Measurements from ENCODE around the gene RNF8.
"Not testable (repeated sequence)": the region's sequence is repeated elsewhere in the genome, so short reads cannot be mapped to it uniquely, and the experiment has no call there.

Gene RNF8

DNA sequence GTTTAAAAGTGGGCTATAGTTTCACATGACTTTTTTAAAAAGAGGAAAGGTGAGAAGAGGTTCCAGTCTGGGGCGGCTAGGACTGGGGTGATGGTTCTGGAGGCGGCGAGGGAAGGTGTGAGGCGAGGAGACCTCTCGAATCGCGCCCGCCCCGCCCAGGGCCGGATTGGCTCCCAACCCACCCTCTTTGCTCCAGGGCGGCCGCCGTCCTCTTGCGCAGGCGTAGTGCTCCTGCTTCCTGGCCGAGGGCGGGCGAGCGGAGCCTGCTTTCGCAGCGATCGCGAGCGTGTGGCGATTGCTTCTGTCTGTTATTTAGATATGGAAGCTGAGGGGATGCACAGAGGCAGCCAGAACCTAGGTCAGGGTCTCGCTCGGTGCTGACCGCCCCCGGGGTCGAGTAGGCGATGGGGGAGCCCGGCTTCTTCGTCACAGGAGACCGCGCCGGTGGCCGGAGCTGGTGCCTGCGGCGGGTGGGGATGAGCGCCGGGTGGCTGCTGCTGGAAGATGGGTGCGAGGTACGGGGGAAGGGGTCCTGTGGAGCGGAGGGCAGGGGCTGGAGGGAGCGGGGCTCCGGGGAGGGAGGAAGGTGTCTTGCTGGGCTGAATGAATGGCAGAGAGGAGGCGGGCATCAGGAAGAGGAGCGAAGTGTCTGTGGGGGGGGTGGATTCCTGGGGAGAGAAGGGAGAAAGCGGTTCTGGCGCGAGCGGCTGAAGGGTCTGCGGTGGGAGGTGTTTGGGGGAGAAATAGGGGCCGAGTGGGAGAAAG lies at the start of gene RNF8:
RNF8 (plus strand) TSS at position 223 of the 765 bp plus-strand sequence; CDS start at position 405, 182 bp downstream.
- DNase-seq (ENCODE audit: low read depth) = peak; percentile 81

- DNase-seq (ENCODE audit: low read depth) = no peak
Measured at GRCh38 chr6:37304766-37305165, 49.0 kb upstream of the RNF8 start.

DNA sequence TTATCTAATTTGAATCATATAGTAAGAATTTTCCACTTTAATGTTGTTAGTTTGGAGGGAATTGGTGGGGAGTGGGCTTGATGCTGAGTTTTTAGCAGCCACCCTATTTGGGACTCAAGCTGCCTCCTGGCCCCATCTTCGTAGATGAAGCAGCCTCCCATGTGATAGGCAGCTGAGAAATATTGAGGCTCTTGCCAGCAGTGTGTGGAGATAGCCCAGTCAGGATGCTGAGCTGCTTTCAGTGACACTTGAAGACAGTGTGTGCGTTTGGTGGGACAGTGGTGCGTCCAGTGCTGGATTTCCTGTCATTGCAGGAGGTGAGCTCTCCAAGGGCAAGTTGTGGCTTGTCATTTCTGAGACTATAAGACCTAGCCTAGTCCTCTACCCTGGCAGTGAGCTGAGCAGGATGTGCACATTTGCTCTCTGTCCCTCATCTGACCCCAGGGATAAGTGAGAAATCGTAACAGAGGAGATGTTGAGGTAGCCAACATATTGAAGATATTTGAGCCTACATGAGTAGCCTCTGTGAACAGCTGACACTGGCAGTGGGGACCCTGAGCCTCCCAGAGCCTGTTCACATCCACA lies 47.9 kb upstream of the RNF8 start:
- DNase-seq (ENCODE audit: low read depth) = no peak

DNA sequence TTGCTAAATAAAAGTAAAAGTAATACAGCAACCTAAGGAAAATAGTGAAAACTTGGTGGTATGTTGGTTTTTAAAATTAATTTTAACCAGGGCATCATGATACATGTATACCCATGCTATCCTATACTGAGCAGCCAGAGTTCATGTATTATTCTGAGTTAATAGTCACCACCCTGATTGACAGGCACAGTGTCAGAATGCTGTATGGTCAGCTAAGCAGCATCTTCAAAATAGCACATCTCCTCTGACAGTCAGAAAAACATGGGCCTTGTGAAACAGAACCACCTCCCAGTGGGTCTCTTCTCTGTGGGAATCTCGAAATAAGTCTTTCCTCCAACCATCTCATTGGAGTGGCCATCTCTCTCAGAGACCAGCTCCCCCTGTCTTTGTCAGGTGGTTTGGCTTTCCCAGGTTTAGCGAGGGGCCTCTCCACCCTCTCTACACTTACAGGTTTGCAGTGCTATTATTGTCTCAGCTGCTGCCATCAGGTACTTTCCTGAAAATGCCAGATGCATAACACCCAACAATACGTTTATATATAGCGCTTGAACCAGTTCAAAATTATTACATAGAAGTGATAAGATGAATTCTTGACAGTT lies 47.1 kb upstream of the RNF8 start:
- DNase-seq (ENCODE audit: low read depth) = no peak

DNA sequence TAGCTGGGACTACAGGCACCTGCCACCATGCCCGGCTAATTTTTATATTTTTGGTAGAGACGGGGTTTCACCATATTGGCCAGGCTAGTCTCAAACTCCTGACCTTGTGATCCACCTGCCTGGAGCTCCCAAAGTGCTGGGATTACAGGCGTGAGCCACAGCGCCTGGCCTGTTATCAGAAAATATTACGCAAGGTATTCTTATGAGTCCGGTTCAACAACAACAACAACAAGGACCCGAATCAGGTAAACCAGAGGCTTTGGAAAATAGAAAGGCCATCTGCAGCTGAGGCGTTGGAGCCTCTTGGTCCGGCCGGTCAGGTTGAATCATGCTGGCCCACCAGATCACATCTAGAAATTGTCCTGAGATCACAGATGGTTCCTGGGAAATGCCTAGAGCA lies 46.3 kb upstream of the RNF8 start:
- not testable (repeated sequence) for DNase-seq (ENCODE audit: low read depth)

GRCh38 chr6:37308069-37308815 lies 45.5 kb upstream of the RNF8 start:
- DNase-seq (ENCODE audit: low read depth) = no peak

GRCh38 chr6:37309046-37309445 lies 44.7 kb upstream of the RNF8 start:
- no peak for DNase-seq (ENCODE audit: low read depth)

GRCh38 chr6:37309692-37310091 lies 44.1 kb upstream of the RNF8 start:
- no peak for DNase-seq (ENCODE audit: low read depth)

DNA sequence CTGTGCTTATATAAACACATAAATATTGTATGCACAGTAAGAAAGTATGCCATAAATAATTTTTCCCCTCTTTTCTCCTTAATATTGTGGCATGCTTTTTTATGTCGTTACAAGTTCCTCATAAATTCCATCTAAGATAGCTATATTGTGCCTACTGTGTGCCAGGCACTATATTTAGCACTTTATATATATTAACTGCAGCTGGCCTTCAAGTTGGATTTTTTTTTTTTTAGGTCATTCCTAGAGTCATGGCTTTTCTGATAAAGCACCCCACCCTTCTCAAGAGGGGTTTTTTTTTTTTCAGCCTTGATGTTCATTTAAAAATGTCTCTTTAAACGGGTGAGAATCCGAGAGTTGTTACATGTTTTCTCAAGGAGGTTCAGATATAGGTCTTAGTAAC lies 42.8 kb upstream of the RNF8 start:
- no peak for DNase-seq (ENCODE audit: low read depth)

DNA sequence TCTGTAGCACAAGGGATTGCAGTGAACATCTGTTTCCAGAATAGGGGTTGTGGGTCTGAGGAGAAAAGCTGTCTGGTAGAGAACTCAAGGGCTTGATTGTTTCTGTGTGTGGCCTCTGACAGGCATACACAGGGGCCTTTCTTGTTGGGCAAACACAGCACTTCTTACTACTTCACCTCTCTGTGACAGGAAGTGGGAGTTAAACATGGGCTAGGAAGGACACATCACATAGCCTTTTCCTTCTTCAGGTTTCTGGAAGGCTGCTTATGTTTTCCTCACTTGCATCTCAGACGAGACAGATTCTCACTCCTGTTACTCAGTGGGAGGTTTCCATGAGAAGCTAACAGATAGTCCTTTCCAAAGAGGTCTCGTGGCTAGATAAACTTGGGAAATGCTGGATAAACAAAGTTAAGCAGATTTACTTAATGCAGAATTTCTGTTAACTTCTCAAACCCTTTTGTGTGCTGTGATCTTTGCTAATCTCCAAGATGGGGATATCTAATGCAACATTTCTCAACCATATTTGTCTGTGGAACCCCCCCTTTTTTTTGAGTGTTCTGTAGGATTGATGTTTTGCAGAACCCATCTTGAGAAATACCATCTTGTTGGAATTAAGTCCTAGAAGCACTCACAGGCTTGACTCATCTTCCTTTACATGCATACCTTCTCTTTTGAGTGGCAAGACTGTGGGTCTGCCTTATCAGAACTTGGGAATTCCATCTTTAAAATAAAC lies 41.9 kb upstream of the RNF8 start:
- DNase-seq (ENCODE audit: low read depth) = no peak

GRCh38 chr6:37313723-37314486 lies 39.9 kb upstream of the RNF8 start:
- DNase-seq (ENCODE audit: low read depth) = no peak

- no peak for DNase-seq (ENCODE audit: low read depth)
Measured at GRCh38 chr6:37314487-37315156, 39.2 kb upstream of the RNF8 start.

GRCh38 chr6:37315157-37315515 lies 38.6 kb upstream of the RNF8 start:
- no peak for DNase-seq (ENCODE audit: low read depth)

GRCh38 chr6:37316071-37316470 lies 37.7 kb upstream of the RNF8 start:
- no peak for DNase-seq (ENCODE audit: low read depth)

GRCh38 chr6:37317312-37318038 lies 36.3 kb upstream of the RNF8 start:
- no peak for DNase-seq (ENCODE audit: low read depth)

DNA sequence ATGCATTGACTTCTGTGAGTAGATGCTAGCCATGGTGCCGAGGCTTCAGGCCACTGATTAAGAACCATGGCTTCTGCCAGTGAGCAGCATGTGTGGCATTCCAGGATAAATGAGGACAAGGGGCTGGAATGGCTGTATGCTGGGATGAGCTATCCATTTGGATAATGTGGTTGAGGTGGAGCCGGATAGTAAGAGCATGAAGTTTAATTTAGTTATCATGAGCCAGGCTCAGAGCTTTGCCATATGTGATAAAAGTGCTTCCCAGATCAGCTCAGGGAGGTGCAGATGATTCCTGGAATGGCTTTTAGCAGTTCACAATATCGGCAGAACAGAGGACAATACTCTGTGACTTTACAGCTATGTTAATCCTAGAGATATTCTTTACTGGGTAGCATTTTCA lies 34.6 kb upstream of the RNF8 start:
- DNase-seq (ENCODE audit: low read depth) = no peak

- DNase-seq (ENCODE audit: low read depth) = no peak
Measured at GRCh38 chr6:37319856-37320480, 33.8 kb upstream of the RNF8 start.

DNA sequence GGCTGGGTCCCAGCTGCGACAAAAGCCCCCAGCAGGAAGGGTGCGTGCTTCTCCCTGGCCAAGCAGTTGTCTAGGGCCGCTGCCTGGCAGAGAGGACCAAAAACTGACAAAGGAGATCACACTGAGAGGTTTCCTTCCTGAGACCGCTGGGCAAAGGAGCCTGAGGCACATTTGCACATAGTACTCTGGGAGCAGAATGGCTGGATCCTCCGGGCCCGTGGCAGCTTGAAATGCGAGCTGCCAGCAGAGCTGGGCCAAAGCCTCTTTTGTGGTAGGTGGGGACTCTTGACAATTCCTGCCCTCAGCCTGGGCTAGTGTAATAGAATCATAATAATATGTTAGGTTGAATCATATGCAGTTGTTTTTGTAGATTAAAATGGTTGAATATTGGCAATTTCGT lies 33.1 kb upstream of the RNF8 start:
- DNase-seq (ENCODE audit: low read depth) = no peak

DNA sequence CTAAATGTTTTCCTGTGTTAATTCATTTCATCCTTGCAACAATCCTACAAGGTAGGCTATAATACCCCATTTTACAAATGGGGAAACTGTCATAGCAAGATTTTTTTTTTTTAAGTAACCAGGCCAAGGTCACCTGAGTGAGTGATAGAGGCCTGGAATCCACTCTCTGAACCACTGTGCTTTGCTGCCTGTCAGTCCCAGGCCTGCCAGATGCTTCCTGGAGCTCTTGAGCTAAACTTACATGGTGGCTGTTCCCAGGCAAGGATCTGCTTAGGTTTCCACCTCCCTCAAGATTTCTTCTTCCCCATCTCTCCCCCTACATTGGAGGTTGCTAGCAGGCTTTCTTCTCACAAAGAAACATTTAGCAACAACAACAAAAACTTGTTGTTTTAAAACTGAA lies 32.7 kb upstream of the RNF8 start:
- DNase-seq (ENCODE audit: low read depth) = no peak
